KG1 (cell line): ENCODE measurements around the gene KRTAP20-4.

ENCODE experiments used
- DNase-seq: peaks from one replicate; lab custom pipeline; 2025; lab: John Stamatoyannopoulos, UW

The KRTAP20-4 gene

DNA sequence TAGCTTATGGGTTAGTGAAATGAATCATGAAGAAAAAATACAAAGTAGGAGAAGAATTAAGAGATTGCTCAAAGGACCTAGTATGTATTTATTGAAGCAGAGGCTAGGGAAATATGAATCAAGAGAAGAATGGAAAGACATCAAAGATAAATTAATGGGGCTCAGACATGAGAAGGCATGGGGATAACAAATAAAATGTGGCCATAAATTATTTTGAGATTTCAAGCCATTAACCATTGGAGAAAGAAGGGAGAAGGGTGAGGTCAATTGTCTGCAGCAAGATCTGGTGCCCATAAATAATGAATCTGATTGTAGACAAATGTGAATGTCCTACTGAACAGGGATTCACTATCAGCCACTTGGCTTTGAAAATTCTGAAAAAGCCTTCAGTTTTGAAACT is 32.5 kb downstream of the KRTAP20-4 start:
- no peak for DNase-seq

GRCh38 chr21:30668776-30669175 is 48.3 kb downstream of the KRTAP20-4 start:
- DNase-seq: no peak
